Embryonic facial prominence (tissue), 1 donor: ENCODE measurements around the gene IL1B.

Source experiments
- DNase-seq: peaks from one replicate; pipeline ENCODE4 v3.0.0-alpha.2; 2016; ENCODE audit errors: extremely low spot score

The IL1B gene

GRCh38 chr2:112783187-112783714 is 53.3 kb downstream of the IL1B start:
- no peak for DNase-seq

DNA sequence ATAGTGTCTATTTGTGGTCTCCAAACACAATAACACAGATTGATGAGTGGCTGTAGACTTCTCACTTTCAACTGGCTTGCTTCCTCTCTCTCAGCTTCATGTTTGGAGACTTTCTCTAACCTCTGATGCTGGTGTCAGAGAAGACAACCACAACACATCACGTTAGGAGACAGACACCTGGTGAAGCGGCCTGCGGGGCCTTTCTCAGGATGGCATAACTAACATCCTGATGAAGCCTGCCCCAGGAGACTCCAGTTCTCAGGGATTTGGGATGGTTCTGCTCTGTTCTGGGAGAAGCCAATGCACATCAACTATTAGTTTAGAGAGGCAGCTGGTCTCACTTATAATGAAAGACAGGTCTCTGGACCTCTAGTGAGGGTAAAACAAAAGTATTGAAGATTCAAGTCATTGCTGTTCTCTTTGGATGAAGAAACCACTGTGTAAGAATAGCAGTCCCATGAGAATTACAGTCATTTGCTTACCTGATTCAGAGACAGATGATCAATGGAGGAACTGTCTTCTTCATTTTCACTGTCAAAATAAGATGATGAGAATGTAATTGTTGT is 54.3 kb downstream of the IL1B start:
- no peak for DNase-seq
